ENCODE measurements around the gene HOXC12. TPM values are rescaled to one million over a fixed set of nuclear protein-coding genes. Genes with fewer than 3 reads are reported as not detected.

The HOXC12 gene
- not detected for total RNA-seq

GRCh38 chr12:53954694-53955035, at the start of gene HOXC12:
Gene HOXC12, plus strand, starts transcription at chr12:53954903. Its CDS starts 27 bp downstream, at chr12:53954930.
- Mint-ChIP-seq H3K36me3 (ENCODE audit: low read depth) (peaks cover 11% of the 10 kb centered on the region), H3K27me3 (peaks cover 94% of the 10 kb centered on the region), H3K4me1 (peaks cover 11% of the 10 kb centered on the region), H3K27ac (no peak within 1 kb of the TSS), H3K9me3 (no peaks in the 10 kb centered on the region), H3K4me3 (peak within 1 kb of the TSS; percentile 25)
- ChIA-PET POLR2A (interaction anchor here (1.5 kb wide), 1 partner anchor 27 kb away, joined by 3 read pairs; no protein-coding TSS in a partner anchor), CTCF (interaction anchor here (1.0 kb wide), 1 partner anchor 52 kb away, joined by 3 read pairs; no protein-coding TSS in a partner anchor)
- DNase-seq = no peak

DNA sequence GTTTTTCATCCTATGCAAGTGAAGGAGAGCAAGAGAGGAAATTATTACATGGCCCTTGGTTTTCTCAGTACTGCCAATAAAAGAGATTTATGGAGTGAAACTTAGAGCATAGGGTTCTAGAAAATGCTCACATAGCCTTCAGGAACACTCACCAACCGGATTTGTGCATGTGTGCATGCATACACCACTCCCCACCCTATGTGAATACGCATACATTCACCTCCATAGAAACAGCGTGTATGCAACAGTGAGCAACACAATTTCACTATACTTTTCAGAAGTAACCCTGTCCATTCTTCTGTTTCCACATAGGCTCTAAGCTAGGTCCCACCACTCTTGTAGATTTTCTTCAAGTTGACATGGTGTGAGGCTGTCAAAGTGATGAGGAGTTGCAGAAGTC, 47.6 kb upstream of the HOXC12 start:
- no peaks in the 10 kb centered on the region for H3K36me3 Mint-ChIP-seq (ENCODE audit: low read depth)
- POLR2A ChIA-PET = no interaction called here
- CTCF ChIA-PET = no interaction called here
- H3K4me1 Mint-ChIP-seq = no peaks in the 10 kb centered on the region
- no peak overlapping the region for H3K4me3 Mint-ChIP-seq
- H3K27ac Mint-ChIP-seq = no peak overlapping the region
- no peak for DNase-seq
- H3K27me3 Mint-ChIP-seq = peaks cover 21% of the 10 kb centered on the region
- no peaks in the 10 kb centered on the region for H3K9me3 Mint-ChIP-seq

- Mint-ChIP-seq H3K4me3 (no peak overlapping the region), H3K27ac (no peak overlapping the region), H3K27me3 (peaks cover 56% of the 10 kb centered on the region), H3K9me3 (no peaks in the 10 kb centered on the region), H3K4me1 (no peaks in the 10 kb centered on the region), H3K36me3 (ENCODE audit: low read depth) (no peaks in the 10 kb centered on the region)
- no peak for DNase-seq
- ChIA-PET CTCF (no interaction called here), POLR2A (no interaction called here)
Measured at GRCh38 chr12:53916788-53917655, 37.7 kb upstream of the HOXC12 start.

GRCh38 chr12:53924521-53925405, 29.9 kb upstream of the HOXC12 start:
- Mint-ChIP-seq H3K4me3 (no peak overlapping the region), H3K4me1 (no peaks in the 10 kb centered on the region), H3K27me3 (peaks cover 88% of the 10 kb centered on the region), H3K36me3 (ENCODE audit: low read depth) (no peaks in the 10 kb centered on the region), H3K27ac (no peak overlapping the region), H3K9me3 (no peaks in the 10 kb centered on the region)
- POLR2A ChIA-PET = no interaction called here
- CTCF ChIA-PET = interaction anchor here (0.7 kb wide), 1 partner anchor 178 kb away, joined by 3 read pairs; no protein-coding TSS in a partner anchor
- no peak for DNase-seq

DNA sequence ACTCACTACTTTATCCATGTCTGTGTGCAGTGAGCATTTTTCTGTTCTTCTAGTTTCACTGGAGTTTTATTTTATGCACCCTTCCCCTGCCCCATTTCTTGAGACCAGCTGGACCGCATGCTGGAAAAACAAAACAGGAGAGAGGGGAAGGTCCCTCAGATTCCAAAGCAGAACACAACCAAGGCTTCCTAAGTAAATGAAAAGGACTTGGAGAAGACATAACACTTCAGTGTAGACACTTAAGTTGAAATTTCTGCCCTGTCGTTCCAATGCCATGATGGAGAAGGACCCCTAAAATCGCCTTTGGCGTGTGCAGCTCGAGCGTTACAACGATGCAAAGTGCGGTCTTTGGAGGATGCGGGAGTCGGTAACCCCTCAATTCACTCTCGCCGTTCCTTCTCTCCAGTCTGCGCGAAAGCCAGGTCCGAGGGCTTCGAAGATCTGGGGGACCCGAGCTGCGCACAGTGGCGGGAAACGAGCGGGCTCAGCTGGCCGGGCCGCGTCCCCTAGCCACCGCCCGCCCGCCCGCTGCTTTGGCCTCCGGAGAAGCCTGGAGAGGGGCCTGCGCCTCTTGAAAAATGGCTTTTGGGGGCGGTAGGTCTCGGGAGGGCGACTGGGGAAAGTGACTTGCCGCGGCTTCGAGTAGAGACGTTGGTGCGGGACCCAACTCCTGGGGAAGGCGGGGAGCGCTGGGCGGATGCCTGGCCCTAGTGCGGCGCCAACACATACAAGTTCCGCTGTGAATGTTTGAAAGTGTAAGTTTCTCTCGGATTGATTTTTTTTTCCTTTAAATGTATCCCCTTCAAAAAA, 27.3 kb upstream of the HOXC12 start:
- Mint-ChIP-seq H3K9me3 (no peaks in the 10 kb centered on the region), H3K27ac (no peak overlapping the region), H3K27me3 (peaks cover 93% of the 10 kb centered on the region), H3K4me1 (no peaks in the 10 kb centered on the region), H3K4me3 (no peak overlapping the region), H3K36me3 (ENCODE audit: low read depth) (no peaks in the 10 kb centered on the region)
- ChIA-PET CTCF (no interaction called here), POLR2A (no interaction called here)
- no peak for DNase-seq

- no peak overlapping the region for H3K27ac Mint-ChIP-seq
- H3K4me1 Mint-ChIP-seq = no peaks in the 10 kb centered on the region
- H3K9me3 Mint-ChIP-seq = no peaks in the 10 kb centered on the region
- no peaks in the 10 kb centered on the region for H3K36me3 Mint-ChIP-seq (ENCODE audit: low read depth)
- CTCF ChIA-PET = no interaction called here
- H3K4me3 Mint-ChIP-seq = no peak overlapping the region
- POLR2A ChIA-PET = no interaction called here
- no peak for DNase-seq
- peaks cover 93% of the 10 kb centered on the region for H3K27me3 Mint-ChIP-seq
Measured at GRCh38 chr12:53928054-53928835, 26.5 kb upstream of the HOXC12 start.

GRCh38 chr12:53929527-53929926, 25.2 kb upstream of the HOXC12 start:
- Mint-ChIP-seq H3K27me3 (peaks cover 95% of the 10 kb centered on the region), H3K4me1 (no peaks in the 10 kb centered on the region), H3K27ac (no peak overlapping the region), H3K4me3 (no peak overlapping the region), H3K9me3 (no peaks in the 10 kb centered on the region), H3K36me3 (ENCODE audit: low read depth) (no peaks in the 10 kb centered on the region)
- POLR2A ChIA-PET = no interaction called here
- DNase-seq = no peak
- CTCF ChIA-PET = no interaction called here

GRCh38 chr12:53930591-53931255, 24.0 kb upstream of the HOXC12 start:
- Mint-ChIP-seq H3K27me3 (peaks cover 95% of the 10 kb centered on the region), H3K36me3 (ENCODE audit: low read depth) (no peaks in the 10 kb centered on the region), H3K4me3 (no peak overlapping the region), H3K9me3 (no peaks in the 10 kb centered on the region), H3K27ac (no peak overlapping the region), H3K4me1 (no peaks in the 10 kb centered on the region)
- DNase-seq = no peak
- ChIA-PET CTCF (no interaction called here), POLR2A (interaction anchor here (1.4 kb wide), 1 partner anchor 22 kb away, joined by 3 read pairs; no protein-coding TSS in a partner anchor)

- no peak overlapping the region for H3K4me3 Mint-ChIP-seq
- H3K36me3 Mint-ChIP-seq (ENCODE audit: low read depth) = no peaks in the 10 kb centered on the region
- H3K4me1 Mint-ChIP-seq = no peaks in the 10 kb centered on the region
- H3K9me3 Mint-ChIP-seq = no peaks in the 10 kb centered on the region
- CTCF ChIA-PET = no interaction called here
- POLR2A ChIA-PET = no interaction called here
- no peak for DNase-seq
- H3K27ac Mint-ChIP-seq = no peak overlapping the region
- H3K27me3 Mint-ChIP-seq = peaks cover 95% of the 10 kb centered on the region
Measured at GRCh38 chr12:53931844-53932581, 22.7 kb upstream of the HOXC12 start.

DNA sequence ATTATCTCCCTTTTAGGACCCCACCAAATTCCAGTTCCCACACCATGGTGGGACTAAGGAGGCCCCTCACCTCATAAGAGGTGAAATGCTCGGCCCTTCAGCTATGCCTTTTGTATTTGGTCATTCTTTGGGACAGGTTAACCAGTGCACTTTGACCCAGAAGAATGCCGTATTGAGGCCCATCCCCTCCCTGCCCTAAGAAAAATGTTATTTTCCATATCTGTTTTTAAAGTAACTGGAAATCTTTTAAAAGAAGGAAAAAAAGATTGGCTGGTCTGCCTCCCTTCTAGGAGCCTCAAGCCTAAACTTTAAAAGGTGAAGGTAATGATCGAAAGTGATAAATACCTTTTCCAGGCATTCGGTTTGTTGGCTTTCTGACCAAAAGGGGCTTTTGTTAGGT, 21.8 kb upstream of the HOXC12 start:
- DNase-seq = no peak
- Mint-ChIP-seq H3K36me3 (ENCODE audit: low read depth) (no peaks in the 10 kb centered on the region), H3K4me3 (no peak overlapping the region), H3K27me3 (peaks cover 96% of the 10 kb centered on the region), H3K9me3 (no peaks in the 10 kb centered on the region), H3K27ac (no peak overlapping the region), H3K4me1 (no peaks in the 10 kb centered on the region)
- ChIA-PET CTCF (no interaction called here), POLR2A (no interaction called here)

GRCh38 chr12:53935383-53936341, 19.0 kb upstream of the HOXC12 start:
- H3K27ac Mint-ChIP-seq = no peak overlapping the region
- no peaks in the 10 kb centered on the region for H3K9me3 Mint-ChIP-seq
- CTCF ChIA-PET = no interaction called here
- no peaks in the 10 kb centered on the region for H3K4me1 Mint-ChIP-seq
- H3K4me3 Mint-ChIP-seq = no peak overlapping the region
- DNase-seq = no peak
- peaks cover 92% of the 10 kb centered on the region for H3K27me3 Mint-ChIP-seq
- POLR2A ChIA-PET = no interaction called here
- no peaks in the 10 kb centered on the region for H3K36me3 Mint-ChIP-seq (ENCODE audit: low read depth)

All from activated CD4-positive, alpha-beta memory T cell treated with anti-CD3 and anti-CD28 coated beads, Interleukin-2, amount 10 ng/mL, durations not matched to agents 7 days and 5 days (primary cell).